Fibroblast of lung (primary cell): Measurements from ENCODE around the gene SIK2. TPM values are rescaled to one million over a fixed set of nuclear protein-coding genes. Genes with fewer than 3 reads are reported as not detected.

Experiments
- DNase-seq, 2 donors: peaks; one replicate each; pipeline versions ENCODE4 v3.0.0 to v3.0.0-alpha.2; 2010; ENCODE audit warnings: low read depth in 2 of 2
- H2AFZ ChIP-seq: 2 replicates; pipeline ENCODE4 v1.5.1; 2012; ENCODE audit warnings: low read length, control low read depth, inconsistent platforms
- H3K27ac ChIP-seq: 2 replicates; pipeline ENCODE4 v1.5.1; 2011; ENCODE audit warnings: low read length, control low read depth; ENCODE audit not compliant: insufficient read depth
- H3K27me3 ChIP-seq: 2 replicates; pipeline ENCODE4 v1.5.1; 2011; ENCODE audit warnings: mild to moderate bottlenecking, low read length; ENCODE audit not compliant: control insufficient read depth, insufficient read depth
- H3K36me3 ChIP-seq: 2 replicates; pipeline ENCODE4 v1.5.1; 2011; ENCODE audit warnings: low read length; ENCODE audit not compliant: control insufficient read depth, insufficient read depth
- H3K4me1 ChIP-seq: 2 replicates; pipeline ENCODE4 v1.5.1; 2011; ENCODE audit warnings: low read length; ENCODE audit not compliant: control insufficient read depth, insufficient read depth; ENCODE audit errors: extremely low read depth
- H3K4me2 ChIP-seq: 2 replicates; pipeline ENCODE4 v1.5.1; 2011; ENCODE audit warnings: low read length, control low read depth; ENCODE audit not compliant: insufficient read depth; ENCODE audit errors: extremely low read depth
- H3K4me3 ChIP-seq, 4 experiments: fragments of 200-600 bp in 1 of 4; sonication (generic) in 1 of 4; replicated peaks in 1 of 4; 2 replicates each; pipeline ENCODE4 v1.5.1; 2011 to 2016; ENCODE audit warnings: low read length in 4 of 4, low read depth in 3 of 4, mild to moderate bottlenecking in 3 of 4, control low read depth in 2 of 4, inconsistent platforms in 1 of 4, mixed read lengths in 1 of 4; ENCODE audit not compliant: insufficient read depth in 1 of 4; ENCODE audit errors: control extremely low read depth in 1 of 4
- H3K79me2 ChIP-seq: 2 replicates; pipeline ENCODE4 v1.5.1; 2012; ENCODE audit warnings: mild to moderate bottlenecking, low read length, inconsistent platforms; ENCODE audit not compliant: control insufficient read depth, insufficient read depth
- H3K9ac ChIP-seq: 2 replicates; pipeline ENCODE4 v1.5.1; 2011; ENCODE audit warnings: mild to moderate bottlenecking, low read length, control low read depth; ENCODE audit not compliant: insufficient read depth
- H3K9me3 ChIP-seq: 2 replicates; pipeline ENCODE4 v1.5.1; 2012; ENCODE audit warnings: low read depth, low read length; ENCODE audit not compliant: control insufficient read depth, insufficient read depth
- H4K20me1 ChIP-seq: 2 replicates; pipeline ENCODE4 v1.5.1; 2011; ENCODE audit warnings: low read length; ENCODE audit not compliant: control insufficient read depth, insufficient read depth; ENCODE audit errors: extremely low read depth
- CTCF ChIP-seq, 2 donors: IDR thresholded peaks in 1 of 2; conservative IDR thresholded peaks in 1 of 2; 1 replicate in 1 of 2; 2 replicates in 1 of 2; pipeline ENCODE4 v1.5.1; 2011 to 2012; ENCODE audit warnings: low read length in 2 of 2, control low read depth in 1 of 2, inconsistent platforms in 1 of 2, low read depth in 1 of 2, mild to moderate bottlenecking in 1 of 2
- EZH2 ChIP-seq: IDR thresholded peaks from 2 replicates; pipeline ENCODE4 v1.5.1; 2012; ENCODE audit warnings: low read length, control low read depth, mild to moderate bottlenecking; ENCODE audit errors: missing control alignments
- polyA plus RNA-seq, 2 donors: library from polyadenylated mRNA; depleted of rRNA in 1 of 2; stranded (reverse) in 1 of 2; unstranded in 1 of 2; fragments of >200 nt; gene quantifications; 2 replicates each; pipeline ENCODE4 v1.2.1, GENCODE V29; 2011 to 2012; ENCODE audit warnings: missing spikeins in 1 of 2
- total RNA-seq: library from RNA; depleted of rRNA; stranded (reverse); fragments of >200 nt; gene quantifications from 2 replicates; pipeline ENCODE4 v1.2.1, GENCODE V29; 2014

The SIK2 gene
- total and polyA plus RNA-seq, 2 donors (not counting 1 experiment from before 2014, with no cell fraction given) = 16.3 to 19.3 TPM

GRCh38 chr11:111772535-111772934 is 170.3 kb downstream of the SIK2 start:
- Histone ChIP-seq H3K36me3 (no peaks in the 10 kb centered on the region), H3K4me2 (no peak overlapping the region), H3K4me1 (no peaks in the 10 kb centered on the region), H3K9ac (no peak overlapping the region), H3K4me3 (no peak overlapping the region), H3K79me2 (no peaks in the 10 kb centered on the region), H2AFZ (no peak overlapping the region), H4K20me1 (no peaks in the 10 kb centered on the region), H3K27ac (no peak overlapping the region), H3K9me3 (no peaks in the 10 kb centered on the region), H3K27me3 (no peaks in the 10 kb centered on the region)
- TF ChIP-seq EZH2 (no peak), CTCF (conservative IDR thresholded peaks at IDR 0.05 in 1 of 2, IDR thresholded peaks at IDR 0.05 in 1 of 2; ENCODE audit: low read depth in 1 of 2, low read length in 2 of 2) (no peak)
- no peak for DNase-seq

- Histone ChIP-seq H3K4me3 (no peak overlapping the region), H3K9ac (no peak overlapping the region), H3K4me2 (no peak overlapping the region), H4K20me1 (no peaks in the 10 kb centered on the region), H3K9me3 (no peaks in the 10 kb centered on the region), H3K36me3 (no peaks in the 10 kb centered on the region), H3K79me2 (no peaks in the 10 kb centered on the region), H2AFZ (peak overlapping the region; percentile 41), H3K4me1 (no peaks in the 10 kb centered on the region), H3K27ac (no peak overlapping the region), H3K27me3 (no peaks in the 10 kb centered on the region)
- no peak for TF ChIP-seq CTCF (conservative IDR thresholded peaks at IDR 0.05 in 1 of 2, IDR thresholded peaks at IDR 0.05 in 1 of 2; ENCODE audit: low read depth in 1 of 2, low read length in 2 of 2)
- TF ChIP-seq EZH2 = no peak
- DNase-seq = peak; percentile 19 to 53
Observed at GRCh38 chr11:111774955-111775710, 172.9 kb downstream of the SIK2 start.

- H3K27ac ChIP-seq = no peak overlapping the region
- no peaks in the 10 kb centered on the region for H3K9me3 ChIP-seq
- no peaks in the 10 kb centered on the region for H3K27me3 ChIP-seq
- no peak overlapping the region for H2AFZ ChIP-seq
- H3K4me1 ChIP-seq = no peaks in the 10 kb centered on the region
- TF ChIP-seq CTCF (conservative IDR thresholded peaks at IDR 0.05 in 1 of 2, IDR thresholded peaks at IDR 0.05 in 1 of 2; ENCODE audit: low read depth in 1 of 2, low read length in 2 of 2) (no peak), EZH2 (no peak)
- no peak overlapping the region for H3K9ac ChIP-seq
- no peaks in the 10 kb centered on the region for H4K20me1 ChIP-seq
- H3K36me3 ChIP-seq = no peaks in the 10 kb centered on the region
- no peaks in the 10 kb centered on the region for H3K79me2 ChIP-seq
- no peak for DNase-seq
- H3K4me3 ChIP-seq = no peak overlapping the region
- no peak overlapping the region for H3K4me2 ChIP-seq
Observed at GRCh38 chr11:111776398-111777093, 174.3 kb downstream of the SIK2 start.
